Measurements from ENCODE around the gene MROH8.
A peak's percentile ranks its signal among the peaks of the same experiment; 100 is the strongest.

MROH8 gene

GRCh38 chr20:37178839-37179682 lies at the start of gene MROH8, which contains the start of gene RPN2:
MROH8 (minus strand) TSS chr20:37179548.
RPN2 (plus strand) TSS chr20:37179330; CDS start chr20:37179357, 27 bp downstream.
- H3K27ac ChIP-seq, result peak within 1 kb of the TSS; percentile 99
- TF ChIP-seq CTCF (IDR thresholded peaks at IDR 0.05), result no peak
- TF ChIP-seq ZFX (IDR thresholded peaks at IDR 0.05; ENCODE audit: borderline replicate concordance), result no peak

GRCh38 chr20:37228656-37229055 lies 49.3 kb upstream of the MROH8 start:
- no peak for TF ChIP-seq CTCF (IDR thresholded peaks at IDR 0.05)
- no peak for TF ChIP-seq ZFX (IDR thresholded peaks at IDR 0.05; ENCODE audit: borderline replicate concordance)
- H3K27ac ChIP-seq, result no peak overlapping the region

GRCh38 chr20:37228082-37228481 lies 48.7 kb upstream of the MROH8 start:
- no peak overlapping the region for H3K27ac ChIP-seq
- TF ChIP-seq ZFX (IDR thresholded peaks at IDR 0.05; ENCODE audit: borderline replicate concordance) (no peak), CTCF (IDR thresholded peaks at IDR 0.05) (no peak)

- TF ChIP-seq CTCF (IDR thresholded peaks at IDR 0.05) (no peak), ZFX (IDR thresholded peaks at IDR 0.05; ENCODE audit: borderline replicate concordance) (no peak)
- no peak overlapping the region for H3K27ac ChIP-seq
Measured at GRCh38 chr20:37226889-37227288, 47.5 kb upstream of the MROH8 start.

GRCh38 chr20:37225146-37225545 lies 45.8 kb upstream of the MROH8 start:
- no peak overlapping the region for H3K27ac ChIP-seq
- TF ChIP-seq ZFX (IDR thresholded peaks at IDR 0.05; ENCODE audit: borderline replicate concordance) (no peak), CTCF (IDR thresholded peaks at IDR 0.05) (no peak)

- TF ChIP-seq CTCF (IDR thresholded peaks at IDR 0.05) (no peak), ZFX (IDR thresholded peaks at IDR 0.05; ENCODE audit: borderline replicate concordance) (no peak)
- H3K27ac ChIP-seq, result no peak overlapping the region
Measured at GRCh38 chr20:37223053-37223452, 43.7 kb upstream of the MROH8 start.

- H3K27ac ChIP-seq, result no peak overlapping the region
- TF ChIP-seq ZFX (IDR thresholded peaks at IDR 0.05; ENCODE audit: borderline replicate concordance) (no peak), CTCF (IDR thresholded peaks at IDR 0.05) (no peak)
Measured at GRCh38 chr20:37222086-37222485, 42.7 kb upstream of the MROH8 start.

Measured in 22Rv1 (cell line).